NT2/D1 (cell line): ENCODE data around the gene DCLK2.

ENCODE experiments used
- DNase-seq: peaks from one replicate; pipeline ENCODE4 v3.0.0-alpha.2; 2011; ENCODE audit warnings: low read depth, low spot score
- H3K27me3 ChIP-seq: 2 replicates; pipeline ENCODE4 v1.6.0; 2011; ENCODE audit warnings: mild to moderate bottlenecking; ENCODE audit not compliant: insufficient read length, insufficient read depth
- H3K36me3 ChIP-seq: 2 replicates; pipeline ENCODE4 v1.6.1; 2011; ENCODE audit warnings: mild to moderate bottlenecking, low read length, mixed read lengths; ENCODE audit not compliant: insufficient read depth, insufficient read length
- H3K4me1 ChIP-seq: 2 replicates; pipeline ENCODE4 v1.5.1; 2011; ENCODE audit not compliant: insufficient read depth, insufficient read length
- H3K4me3 ChIP-seq: 2 replicates; pipeline ENCODE4 v1.5.1; 2011; ENCODE audit warnings: low read depth; ENCODE audit not compliant: insufficient read length
- H3K9ac ChIP-seq: 2 replicates; pipeline ENCODE4 v1.6.0; 2011; ENCODE audit warnings: low read depth; ENCODE audit not compliant: insufficient read length
- H3K9me3 ChIP-seq: 2 replicates; pipeline ENCODE4 v1.5.1; 2011; ENCODE audit warnings: mild to moderate bottlenecking, low read length; ENCODE audit not compliant: insufficient read depth
- SUZ12 ChIP-seq: IDR thresholded peaks from 2 replicates; pipeline ENCODE4 v1.6.1; 2011; ENCODE audit not compliant: insufficient read length, insufficient read depth; ENCODE audit errors: extremely low read depth
- YY1 ChIP-seq: IDR thresholded peaks from 2 replicates; pipeline ENCODE4 v1.6.1; 2011; ENCODE audit not compliant: insufficient read length, insufficient read depth
- ZNF274 ChIP-seq: IDR thresholded peaks from 2 replicates; pipeline ENCODE4 v1.6.1; 2011; ENCODE audit warnings: mild to moderate bottlenecking, low read depth, low read length

DCLK2 gene

GRCh38 chr4:150242820-150243458, 164.7 kb downstream of the DCLK2 start:
- H3K9me3 ChIP-seq, result no peaks in the 10 kb centered on the region
- TF ChIP-seq SUZ12, result no peak
- TF ChIP-seq ZNF274, result no peak
- TF ChIP-seq YY1, result no peak
- no peaks in the 10 kb centered on the region for H3K4me1 ChIP-seq
- peak; percentile 28 for DNase-seq
- H3K4me3 ChIP-seq, result no peak overlapping the region
- H3K9ac ChIP-seq, result no peak overlapping the region
- H3K27me3 ChIP-seq, result no peaks in the 10 kb centered on the region
- H3K36me3 ChIP-seq, result no peaks in the 10 kb centered on the region

DNA sequence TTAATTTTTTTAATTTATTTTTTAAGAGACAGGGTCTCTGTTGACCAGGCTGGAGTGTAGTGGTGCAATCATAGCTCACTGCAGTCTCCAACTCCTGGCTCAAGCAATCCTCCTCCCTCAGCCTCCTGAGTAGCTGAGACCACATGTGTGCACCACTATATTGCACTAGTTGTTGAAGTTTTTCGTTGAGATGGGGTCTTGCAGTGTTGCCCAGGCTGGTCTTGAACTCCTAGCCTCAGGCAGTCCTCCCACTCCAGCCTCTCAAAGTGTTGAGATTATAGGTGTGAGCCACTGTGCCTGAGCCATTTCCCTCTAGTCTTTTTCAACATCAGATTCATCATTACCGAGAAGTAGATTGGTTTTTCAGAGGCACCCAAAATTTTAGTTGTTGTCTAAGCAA, 165.7 kb downstream of the DCLK2 start:
- H3K9me3 ChIP-seq, result no peaks in the 10 kb centered on the region
- H3K4me3 ChIP-seq, result no peak overlapping the region
- no peaks in the 10 kb centered on the region for H3K36me3 ChIP-seq
- H3K4me1 ChIP-seq, result no peaks in the 10 kb centered on the region
- no peak for TF ChIP-seq ZNF274
- TF ChIP-seq SUZ12, result no peak
- TF ChIP-seq YY1, result no peak
- H3K9ac ChIP-seq, result no peak overlapping the region
- DNase-seq, result no peak
- no peaks in the 10 kb centered on the region for H3K27me3 ChIP-seq

DNA sequence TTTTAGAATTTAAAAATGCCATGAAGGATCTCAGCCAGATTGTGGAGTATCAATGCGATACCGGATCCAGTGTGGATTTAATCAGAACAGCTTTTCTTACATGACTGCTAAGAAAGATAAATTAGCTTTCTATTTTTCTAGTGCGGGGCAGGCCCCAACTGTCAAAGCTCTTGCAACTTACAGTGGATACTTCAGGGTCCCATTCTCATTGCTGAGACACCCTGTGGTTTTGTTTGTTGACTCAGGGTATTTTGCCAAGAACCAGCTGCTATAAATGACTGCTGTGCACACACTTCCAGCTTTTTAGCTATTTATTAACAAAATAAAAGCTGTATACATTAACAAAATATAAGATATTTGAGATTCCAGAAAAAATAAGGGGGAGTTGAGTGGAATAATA, 166.4 kb downstream of the DCLK2 start:
- Histone ChIP-seq H3K9ac (no peak overlapping the region), H3K36me3 (no peaks in the 10 kb centered on the region), H3K27me3 (no peaks in the 10 kb centered on the region), H3K9me3 (no peaks in the 10 kb centered on the region), H3K4me1 (no peaks in the 10 kb centered on the region), H3K4me3 (no peak overlapping the region)
- TF ChIP-seq SUZ12, result no peak
- TF ChIP-seq YY1, result no peak
- TF ChIP-seq ZNF274, result no peak
- no peak for DNase-seq

DNA sequence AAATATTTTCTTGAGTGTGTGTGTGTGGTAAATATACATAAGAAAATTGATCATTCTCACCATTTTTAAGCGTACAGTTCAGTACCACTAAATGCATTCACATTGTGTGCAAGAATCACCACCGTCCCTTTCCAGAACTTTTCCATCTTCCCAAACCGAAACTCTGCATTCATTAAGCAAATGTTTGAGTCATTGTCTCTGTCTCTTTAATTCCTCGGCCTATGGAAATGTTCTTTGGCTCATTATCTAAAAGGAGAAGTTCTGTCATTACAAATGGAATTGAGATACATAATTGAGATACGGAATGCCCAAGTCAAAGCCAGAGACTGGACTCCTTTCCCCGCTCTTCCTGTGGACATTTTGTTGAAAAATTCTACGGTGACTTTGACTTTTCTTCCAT, 168.9 kb downstream of the DCLK2 start:
- no peaks in the 10 kb centered on the region for H3K27me3 ChIP-seq
- peaks cover 2% of the 10 kb centered on the region for H3K4me1 ChIP-seq
- H3K36me3 ChIP-seq, result no peaks in the 10 kb centered on the region
- TF ChIP-seq YY1, result no peak
- TF ChIP-seq SUZ12, result no peak
- TF ChIP-seq ZNF274, result no peak
- H3K9ac ChIP-seq, result no peak overlapping the region
- no peak overlapping the region for H3K4me3 ChIP-seq
- H3K9me3 ChIP-seq, result no peaks in the 10 kb centered on the region
- DNase-seq, result no peak

- Histone ChIP-seq H3K27me3 (no peaks in the 10 kb centered on the region), H3K4me3 (no peak overlapping the region), H3K36me3 (no peaks in the 10 kb centered on the region), H3K4me1 (peaks cover 2% of the 10 kb centered on the region), H3K9ac (no peak overlapping the region), H3K9me3 (no peaks in the 10 kb centered on the region)
- TF ChIP-seq SUZ12, result no peak
- TF ChIP-seq ZNF274, result no peak
- no peak for TF ChIP-seq YY1
- DNase-seq, result no peak
These were observed 169.9 kb downstream of the DCLK2 start for GRCh38 chr4:150248181-150248580.

DNA sequence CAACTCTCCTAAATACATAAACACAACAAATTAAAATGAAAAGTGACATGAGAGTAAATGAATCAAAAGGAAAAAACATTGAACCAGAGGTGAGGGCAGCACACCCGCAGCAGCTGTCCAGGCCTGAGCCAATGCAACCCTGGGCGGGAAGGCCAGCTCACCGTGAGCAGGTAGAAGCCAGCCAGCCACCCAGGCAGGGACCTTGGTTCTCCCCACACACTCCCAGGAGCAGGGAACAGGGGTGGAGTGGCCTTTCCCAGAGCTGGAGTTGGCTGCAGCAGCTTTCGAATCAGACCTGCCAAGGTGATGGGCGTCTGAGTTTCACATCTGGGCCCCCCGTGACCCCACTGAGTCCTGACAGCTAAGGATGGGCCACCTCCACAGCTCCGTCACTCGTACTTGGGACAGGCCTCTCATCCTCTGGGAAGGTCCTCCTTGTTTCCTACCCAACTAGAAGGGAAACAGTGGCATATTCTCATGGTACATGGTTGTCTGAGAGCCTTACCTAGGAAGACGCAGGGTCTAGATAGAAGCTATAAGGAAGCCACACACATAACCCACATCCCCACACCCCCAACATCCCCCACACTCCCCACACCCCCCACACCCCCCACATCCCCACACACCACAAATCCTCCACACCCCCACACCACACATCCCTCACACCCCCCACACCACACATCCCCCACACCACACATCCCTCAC, 172.2 kb downstream of the DCLK2 start:
- Histone ChIP-seq H3K4me1 (peaks cover 2% of the 10 kb centered on the region), H3K36me3 (no peaks in the 10 kb centered on the region), H3K4me3 (no peak overlapping the region), H3K9me3 (no peaks in the 10 kb centered on the region), H3K27me3 (no peaks in the 10 kb centered on the region), H3K9ac (no peak overlapping the region)
- TF ChIP-seq YY1, result no peak
- TF ChIP-seq ZNF274, result no peak
- DNase-seq, result no peak

- TF ChIP-seq YY1 (no peak), SUZ12 (no peak), ZNF274 (no peak)
- Histone ChIP-seq H3K4me1 (peaks cover 2% of the 10 kb centered on the region), H3K4me3 (no peak overlapping the region), H3K27me3 (no peaks in the 10 kb centered on the region), H3K9me3 (no peaks in the 10 kb centered on the region), H3K36me3 (no peaks in the 10 kb centered on the region), H3K9ac (no peak overlapping the region)
- DNase-seq, result no peak
These were observed 172.9 kb downstream of the DCLK2 start for GRCh38 chr4:150250998-150251651.
